Muscle layer of duodenum (tissue), 2 donors: Measurements from ENCODE around the gene PELI3.
A peak's percentile ranks its signal among the peaks of the same experiment; 100 is the strongest.

Source experiments
- H3K27ac ChIP-seq: one replicate; pipeline ENCODE4 v1.7.0; 2013; ENCODE audit warnings: mild to moderate bottlenecking, low read length
- H3K27me3 ChIP-seq: one replicate; pipeline ENCODE4 v1.7.0; 2013; ENCODE audit warnings: low read depth, mild to moderate bottlenecking, control low read depth, low read length
- H3K36me3 ChIP-seq, 2 donors: one replicate each; pipeline ENCODE4 v1.7.0; 2013; ENCODE audit warnings: low read length in 2 of 2, control low read depth in 1 of 2, mild to moderate bottlenecking in 1 of 2; ENCODE audit not compliant: insufficient read depth in 2 of 2, control insufficient read depth in 1 of 2
- H3K4me1 ChIP-seq, 2 donors: one replicate each; pipeline ENCODE4 v1.7.0; 2013; ENCODE audit warnings: low read length in 2 of 2, mild to moderate bottlenecking in 2 of 2, control low read depth in 1 of 2, moderate library complexity in 1 of 2; ENCODE audit not compliant: insufficient read depth in 2 of 2, control insufficient read depth in 1 of 2
- H3K4me3 ChIP-seq, 2 donors: one replicate each; pipeline ENCODE4 v1.7.0; 2013; ENCODE audit warnings: low read length in 2 of 2, low read depth in 1 of 2, mild to moderate bottlenecking in 1 of 2
- H3K9me3 ChIP-seq, 2 donors: one replicate each; pipeline ENCODE4 v1.7.0; 2013; ENCODE audit warnings: low read length in 2 of 2, control low read depth in 1 of 2, mild to moderate bottlenecking in 1 of 2; ENCODE audit not compliant: control insufficient read depth in 1 of 2
- donor health status: healthy.

The PELI3 gene

DNA sequence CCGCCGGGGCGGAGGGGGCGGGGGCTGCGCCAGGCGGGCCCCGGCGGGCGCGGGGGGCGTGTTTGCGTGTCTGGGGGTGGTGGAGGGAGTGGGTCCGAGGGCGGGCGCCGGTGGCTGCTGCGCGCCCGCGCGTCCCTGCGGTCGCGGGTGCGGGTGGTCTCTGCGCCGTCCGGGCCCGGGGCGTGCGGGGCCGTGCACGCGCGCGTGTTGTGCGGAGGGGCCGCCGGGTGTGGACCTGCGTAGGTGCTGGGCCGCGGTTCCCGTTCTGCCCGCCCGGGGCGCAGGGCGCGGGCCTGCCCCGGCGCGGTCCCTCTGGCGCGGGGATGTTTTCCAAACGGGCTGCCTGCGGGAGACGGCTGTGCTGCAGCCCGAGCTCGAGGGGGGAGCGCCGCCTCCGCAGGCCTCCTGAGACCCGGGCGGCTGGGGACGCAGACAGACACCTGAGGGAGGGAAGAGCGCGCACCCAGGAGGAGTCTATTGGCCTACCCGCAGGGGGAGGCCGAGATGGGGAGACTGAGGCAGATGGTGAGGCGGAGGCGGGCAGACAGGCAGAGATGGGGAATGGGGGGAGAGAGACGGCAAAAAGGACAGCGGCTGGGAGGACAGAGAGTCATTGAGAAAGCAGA lies 442 bp downstream of the PELI3 start:
- Histone ChIP-seq H3K27me3 (no peaks in the 10 kb centered on the region), H3K9me3 (no peaks in the 10 kb centered on the region), H3K4me1 (peaks cover 6 to 10% of the 10 kb centered on the region in 2 donors), H3K36me3 (peaks cover 3 to 14% of the 10 kb centered on the region in 2 donors), H3K4me3 (peak overlapping the region; percentile 50 to 71), H3K27ac (no peak overlapping the region)

DNA sequence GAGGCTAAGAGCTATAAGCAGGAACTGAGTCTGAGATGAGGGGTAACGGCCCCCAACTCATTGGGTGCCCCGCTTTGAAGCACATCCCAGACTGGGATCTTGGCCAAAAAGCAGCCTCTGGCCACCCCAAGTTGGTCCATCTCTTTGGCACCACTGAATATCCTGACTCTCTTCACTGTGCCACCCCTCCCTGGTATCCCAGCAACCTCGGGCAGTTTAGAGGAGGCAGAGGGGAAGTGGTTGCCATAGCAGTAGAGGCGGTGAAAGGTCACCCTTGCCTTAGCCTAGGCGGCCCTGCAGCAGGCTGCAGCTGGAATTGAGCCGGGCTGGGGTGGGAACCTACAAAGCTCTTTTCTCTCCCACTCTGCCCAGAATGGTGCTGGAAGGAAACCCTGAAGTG lies 1.1 kb downstream of the PELI3 start:
- H3K27ac ChIP-seq: no peak overlapping the region
- no peaks in the 10 kb centered on the region for H3K27me3 ChIP-seq
- H3K36me3 ChIP-seq: peaks cover 7 to 20% of the 10 kb centered on the region in 2 donors
- peaks cover 6 to 10% of the 10 kb centered on the region in 2 donors for H3K4me1 ChIP-seq
- peak overlapping the region; percentile 50 to 71 for H3K4me3 ChIP-seq
- H3K9me3 ChIP-seq: no peaks in the 10 kb centered on the region

DNA sequence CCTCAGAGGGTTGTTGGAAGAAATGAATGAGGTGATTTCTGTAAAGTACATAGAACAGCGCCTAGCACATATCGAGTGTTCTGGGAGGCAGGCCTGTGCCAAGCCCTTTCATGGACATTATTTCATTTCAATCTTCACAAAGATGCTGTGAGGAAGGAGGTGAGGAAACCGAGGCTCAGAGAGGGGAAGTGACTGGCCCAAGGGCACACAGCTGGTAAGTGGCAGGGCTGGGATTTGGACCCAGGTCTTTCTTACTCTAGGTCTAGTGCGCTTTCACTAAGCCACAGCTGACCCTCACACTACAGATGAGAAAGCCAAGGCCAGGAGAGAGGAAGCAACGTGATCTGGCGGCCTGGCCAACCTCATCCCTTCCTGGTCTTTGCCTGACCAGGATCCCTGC lies 2.0 kb downstream of the PELI3 start:
- Histone ChIP-seq H3K4me1 (peaks cover 6 to 10% of the 10 kb centered on the region in 2 donors), H3K4me3 (no peak overlapping the region), H3K27ac (no peak overlapping the region), H3K9me3 (no peaks in the 10 kb centered on the region), H3K27me3 (no peaks in the 10 kb centered on the region), H3K36me3 (peaks cover 12 to 29% of the 10 kb centered on the region in 2 donors)

DNA sequence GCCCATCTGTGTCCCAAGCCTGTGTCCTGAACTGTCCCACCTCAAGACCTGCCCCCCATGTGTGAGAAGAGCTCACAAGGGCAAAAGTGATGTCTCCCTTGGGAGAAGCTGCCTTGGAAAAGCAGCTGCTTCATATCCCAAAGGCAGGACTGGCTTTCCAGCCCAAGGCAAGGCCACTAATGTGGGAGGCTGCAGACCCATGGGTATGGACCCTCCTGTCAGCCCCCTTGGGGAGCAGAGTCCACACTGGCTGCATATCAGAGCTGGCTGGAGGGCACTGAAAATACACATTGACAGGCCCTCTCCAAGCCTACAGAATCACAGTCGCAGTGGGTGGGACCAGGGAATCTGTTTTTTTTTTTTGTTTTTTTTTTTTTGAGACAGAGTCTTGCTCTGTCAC lies 2.7 kb downstream of the PELI3 start:
- Histone ChIP-seq H3K27me3 (no peaks in the 10 kb centered on the region), H3K27ac (no peak overlapping the region), H3K9me3 (no peaks in the 10 kb centered on the region), H3K36me3 (peaks cover 18 to 36% of the 10 kb centered on the region in 2 donors), H3K4me1 (peaks cover 6 to 10% of the 10 kb centered on the region in 2 donors), H3K4me3 (no peak overlapping the region)

DNA sequence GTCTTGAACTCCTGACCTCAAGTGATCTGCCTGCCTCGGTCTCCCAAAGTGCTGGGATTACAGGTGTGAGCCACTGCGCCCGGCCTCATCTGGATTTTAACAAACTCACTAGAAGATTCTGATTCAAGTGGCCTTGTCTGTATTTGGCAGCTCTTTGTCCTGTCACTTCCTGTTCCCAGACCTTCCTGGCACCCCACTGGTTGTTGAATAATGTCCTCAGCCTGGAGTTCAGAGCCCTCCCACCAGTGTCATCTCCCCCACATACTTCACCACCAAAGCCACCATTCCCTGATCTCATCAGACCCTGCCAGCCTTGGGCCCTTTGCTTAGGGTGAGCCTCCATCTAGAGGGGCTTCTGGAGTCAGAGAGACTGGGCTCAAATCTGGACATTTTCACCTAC lies 3.3 kb downstream of the PELI3 start:
- no peak overlapping the region for H3K4me3 ChIP-seq
- H3K36me3 ChIP-seq: peaks cover 18 to 40% of the 10 kb centered on the region in 2 donors
- H3K9me3 ChIP-seq: no peaks in the 10 kb centered on the region
- H3K4me1 ChIP-seq: peaks cover 6 to 10% of the 10 kb centered on the region in 2 donors
- no peaks in the 10 kb centered on the region for H3K27me3 ChIP-seq
- H3K27ac ChIP-seq: no peak overlapping the region

DNA sequence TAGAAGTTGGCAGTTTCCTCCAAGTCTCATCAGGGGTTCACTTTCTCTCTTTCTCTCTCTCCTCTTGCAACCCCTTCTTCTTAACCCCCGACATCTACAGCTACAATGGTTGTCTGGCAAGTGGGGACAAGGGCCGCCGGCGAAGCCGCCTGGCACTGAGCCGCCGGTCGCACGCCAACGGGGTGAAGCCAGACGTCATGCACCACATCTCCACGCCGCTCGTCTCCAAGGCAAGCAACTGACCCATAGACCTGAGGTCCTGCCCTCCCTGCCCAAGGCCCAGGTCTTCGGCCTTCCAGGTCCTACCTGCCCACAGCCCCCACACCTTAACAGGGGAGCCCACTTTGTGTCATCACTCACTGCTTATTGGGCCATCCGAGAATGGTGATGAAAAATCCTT lies 4.4 kb downstream of the PELI3 start:
- H3K27ac ChIP-seq: no peak overlapping the region
- no peaks in the 10 kb centered on the region for H3K27me3 ChIP-seq
- peaks cover 6 to 10% of the 10 kb centered on the region in 2 donors for H3K4me1 ChIP-seq
- H3K36me3 ChIP-seq: peaks cover 18 to 51% of the 10 kb centered on the region in 2 donors
- no peak overlapping the region for H3K4me3 ChIP-seq
- H3K9me3 ChIP-seq: no peaks in the 10 kb centered on the region

DNA sequence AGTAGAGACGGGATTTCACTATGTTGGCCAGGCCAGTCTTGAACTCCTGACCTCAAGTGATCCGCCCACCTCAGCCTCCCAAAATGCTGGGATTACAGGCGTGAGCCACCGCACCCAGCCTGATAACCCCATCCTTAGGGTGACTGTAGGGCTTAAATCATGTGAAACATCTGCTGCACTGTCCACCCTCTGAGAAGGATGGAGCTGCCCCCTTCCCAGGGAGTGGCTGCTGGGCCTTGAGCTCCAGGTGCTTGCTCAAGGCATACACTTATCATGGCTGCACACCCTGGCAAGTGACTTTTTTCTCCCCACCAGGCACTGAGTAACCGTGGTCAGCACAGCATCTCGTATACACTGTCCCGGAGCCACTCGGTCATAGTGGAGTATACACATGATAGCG lies 5.3 kb downstream of the PELI3 start:
- H3K9me3 ChIP-seq: no peaks in the 10 kb centered on the region
- H3K27me3 ChIP-seq: no peaks in the 10 kb centered on the region
- no peak overlapping the region for H3K27ac ChIP-seq
- H3K4me1 ChIP-seq: peaks cover 6 to 10% of the 10 kb centered on the region in 2 donors
- H3K4me3 ChIP-seq: no peak overlapping the region
- H3K36me3 ChIP-seq: peaks cover 18 to 55% of the 10 kb centered on the region in 2 donors

DNA sequence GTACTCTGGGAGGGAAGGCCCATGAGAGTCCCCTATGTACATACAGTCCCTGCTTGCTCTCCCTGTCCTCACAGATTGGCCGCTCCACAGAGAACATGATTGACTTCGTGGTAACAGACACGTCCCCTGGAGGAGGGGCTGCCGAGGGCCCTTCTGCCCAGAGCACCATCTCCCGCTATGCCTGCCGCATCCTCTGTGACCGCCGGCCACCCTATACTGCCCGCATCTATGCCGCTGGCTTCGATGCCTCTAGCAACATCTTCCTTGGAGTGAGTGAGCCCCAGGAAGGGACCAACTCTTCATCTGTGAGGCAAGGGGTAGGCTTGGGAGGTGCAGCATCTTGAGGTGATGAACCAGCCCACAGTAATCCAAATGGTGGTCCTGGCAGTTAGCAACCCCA lies 6.5 kb downstream of the PELI3 start:
- Histone ChIP-seq H3K27ac (no peak overlapping the region), H3K9me3 (no peaks in the 10 kb centered on the region), H3K4me3 (no peak overlapping the region), H3K27me3 (no peaks in the 10 kb centered on the region), H3K36me3 (peaks cover 18 to 55% of the 10 kb centered on the region in 2 donors), H3K4me1 (peaks cover 0 to under 1% of the 10 kb centered on the region in 2 donors)

DNA sequence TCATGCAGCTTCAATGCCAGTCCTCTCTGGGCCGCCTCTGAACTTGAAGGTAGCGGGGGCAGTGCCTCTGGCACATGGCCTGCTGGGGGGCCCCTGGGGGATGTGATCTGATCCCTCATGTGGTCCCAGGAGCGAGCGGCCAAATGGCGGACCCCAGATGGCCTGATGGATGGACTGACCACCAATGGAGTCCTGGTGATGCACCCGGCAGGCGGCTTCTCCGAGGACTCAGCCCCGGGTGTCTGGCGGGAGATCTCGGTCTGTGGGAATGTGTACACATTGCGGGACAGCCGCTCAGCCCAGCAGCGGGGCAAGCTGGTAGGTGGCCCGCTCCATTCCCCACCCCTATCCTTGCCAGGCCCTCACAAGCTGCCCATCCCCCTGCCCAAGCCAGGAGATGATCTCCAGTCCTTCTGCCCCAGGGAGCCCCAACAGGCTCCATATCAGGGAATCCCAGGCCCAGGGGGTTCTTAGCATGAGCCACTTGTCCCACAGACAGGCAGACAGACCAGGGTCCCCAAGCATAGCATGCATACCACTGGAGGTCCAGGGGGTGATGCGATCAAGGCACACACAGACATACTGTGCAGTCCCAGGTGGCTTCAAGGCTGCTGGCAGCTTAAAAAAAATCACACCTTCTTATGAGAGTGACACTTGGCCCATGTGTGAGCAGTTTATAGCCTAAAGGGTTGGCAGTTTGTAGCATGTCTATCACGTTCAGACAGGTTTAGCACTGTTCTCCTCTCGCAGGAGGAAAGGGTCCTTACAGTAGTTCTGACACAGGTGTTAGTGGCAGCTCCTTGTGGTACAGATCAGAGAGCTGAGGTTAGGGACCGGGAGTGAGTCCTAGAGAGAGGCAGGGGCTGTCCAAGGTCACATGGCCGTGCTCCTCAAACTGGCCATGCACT lies 7.2 kb downstream of the PELI3 start:
- H3K4me3 ChIP-seq: no peak overlapping the region
- H3K4me1 ChIP-seq: peaks cover 0 to 2% of the 10 kb centered on the region in 2 donors
- H3K27ac ChIP-seq: no peak overlapping the region
- H3K27me3 ChIP-seq: no peaks in the 10 kb centered on the region
- peaks cover 18 to 55% of the 10 kb centered on the region in 2 donors for H3K36me3 ChIP-seq
- no peaks in the 10 kb centered on the region for H3K9me3 ChIP-seq

DNA sequence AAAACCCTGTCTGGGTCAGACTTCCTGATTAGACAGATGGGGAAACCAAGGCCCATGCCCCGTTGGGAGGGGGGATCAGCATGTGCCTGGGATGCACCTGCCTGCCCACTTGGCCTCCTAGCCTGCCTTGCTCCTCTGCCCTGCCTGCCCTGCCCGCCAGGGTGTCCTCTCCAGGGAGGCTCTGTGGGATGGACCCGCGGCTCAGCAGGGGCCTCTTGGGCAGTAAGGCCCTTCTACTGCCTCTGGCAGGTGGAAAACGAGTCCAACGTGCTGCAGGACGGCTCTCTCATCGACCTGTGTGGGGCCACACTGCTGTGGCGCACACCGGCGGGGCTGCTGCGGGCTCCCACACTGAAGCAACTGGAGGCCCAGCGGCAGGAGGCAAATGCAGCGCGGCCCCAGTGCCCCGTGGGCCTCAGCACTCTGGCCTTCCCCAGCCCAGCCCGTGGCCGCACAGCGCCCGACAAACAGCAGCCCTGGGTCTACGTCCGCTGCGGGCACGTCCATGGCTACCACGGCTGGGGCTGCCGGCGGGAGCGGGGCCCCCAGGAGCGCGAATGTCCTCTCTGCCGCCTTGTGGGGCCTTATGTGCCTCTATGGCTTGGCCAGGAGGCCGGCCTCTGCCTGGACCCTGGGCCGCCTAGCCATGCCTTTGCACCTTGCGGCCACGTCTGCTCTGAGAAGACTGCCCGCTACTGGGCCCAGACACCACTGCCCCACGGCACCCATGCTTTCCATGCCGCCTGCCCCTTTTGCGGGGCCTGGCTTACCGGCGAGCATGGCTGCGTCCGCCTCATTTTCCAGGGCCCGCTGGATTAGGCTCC lies 8.9 kb downstream of the PELI3 start:
- H3K9me3 ChIP-seq: no peaks in the 10 kb centered on the region
- H3K4me3 ChIP-seq: no peak overlapping the region
- H3K27me3 ChIP-seq: no peaks in the 10 kb centered on the region
- no peak overlapping the region for H3K27ac ChIP-seq
- H3K4me1 ChIP-seq: peaks cover 0 to 9% of the 10 kb centered on the region in 2 donors
- H3K36me3 ChIP-seq: peaks cover 18 to 53% of the 10 kb centered on the region in 2 donors
